GM18873 (cell line): ENCODE data around the gene DOCK3.
"Not testable (repeated sequence)": the region's sequence is repeated elsewhere in the genome, so short reads cannot be mapped to it uniquely, and the experiment has no call there.

Source experiments
- ATAC-seq: cut with Tn5 transposase; IDR thresholded peaks from one replicate; pipeline ENCODE4 v1.9.1; 2021; ENCODE audit warnings: mild to moderate bottlenecking, moderate library complexity, moderate number of reproducible peaks; ENCODE audit not compliant: unreplicated experiment, low FRiP score

DOCK3 gene

GRCh38 chr3:50786631-50787030 lies 111.9 kb downstream of the DOCK3 start:
- ATAC-seq: no peak

- ATAC-seq: not testable (repeated sequence)
These were observed 116.2 kb downstream of the DOCK3 start for GRCh38 chr3:50790894-50791293.

DNA sequence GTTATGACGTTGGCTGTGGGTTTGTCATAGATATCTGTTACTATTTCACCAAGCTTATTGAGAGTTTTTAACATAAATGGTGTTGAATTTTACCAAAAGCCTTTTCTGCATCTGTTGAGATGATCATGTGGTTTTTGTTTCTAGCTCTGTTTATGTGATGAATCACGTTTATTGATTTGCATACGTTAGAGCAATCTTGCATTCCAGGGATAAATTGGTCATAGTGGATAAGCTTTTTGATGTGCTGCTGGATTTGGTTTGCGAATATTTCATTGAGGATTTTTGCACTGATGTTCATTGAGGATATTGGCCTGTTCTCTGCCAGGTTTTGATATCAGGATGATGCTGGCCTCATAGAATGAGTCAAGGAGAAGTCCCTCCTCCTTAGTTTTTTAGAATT lies 117.8 kb downstream of the DOCK3 start:
- ATAC-seq: no peak

DNA sequence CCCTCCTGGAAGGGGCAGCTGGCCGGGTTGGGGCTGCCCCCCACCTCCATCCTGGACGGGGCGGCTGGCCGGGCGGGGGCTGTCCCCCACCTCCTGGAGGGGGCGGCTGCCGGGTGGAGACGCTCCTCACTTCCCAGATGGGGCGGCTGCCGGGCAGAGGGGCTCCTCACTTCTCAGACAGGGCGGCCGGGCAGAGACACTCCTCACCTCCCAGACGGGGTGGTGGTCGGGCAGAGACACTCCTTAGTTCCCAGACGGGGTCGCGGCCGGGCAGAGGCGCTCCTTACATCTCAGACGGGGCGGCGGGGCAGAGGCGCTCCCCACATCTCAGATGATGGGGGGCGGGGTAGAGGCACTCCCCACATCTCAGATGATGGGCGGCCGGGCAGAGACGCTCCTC lies 129.1 kb downstream of the DOCK3 start:
- not testable (repeated sequence) for ATAC-seq

- ATAC-seq: not testable (repeated sequence)
These were observed 129.6 kb downstream of the DOCK3 start for GRCh38 chr3:50804376-50804775.

- ATAC-seq: no peak
These were observed 130.6 kb downstream of the DOCK3 start for GRCh38 chr3:50805321-50805720.

DNA sequence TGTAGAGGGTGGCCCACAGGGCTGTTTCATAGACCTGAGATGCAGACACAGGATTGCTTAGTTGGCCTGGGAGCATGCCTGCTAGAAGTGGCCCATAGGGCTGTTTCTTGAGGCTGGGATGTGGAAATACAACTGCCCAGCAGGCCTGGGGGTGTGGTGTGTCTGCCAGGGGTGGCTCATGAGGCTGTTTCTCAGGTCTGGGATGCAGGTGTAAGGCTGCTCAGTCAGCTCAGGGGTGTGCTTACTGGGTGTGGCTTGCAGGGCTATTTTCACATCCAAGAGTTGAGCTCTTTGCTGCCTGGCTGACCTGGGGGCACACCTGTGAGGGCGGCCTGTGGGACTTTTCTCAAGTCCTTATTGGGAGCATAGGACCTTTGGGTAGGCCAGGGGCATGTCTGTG lies 131.3 kb downstream of the DOCK3 start:
- no peak for ATAC-seq

- no peak for ATAC-seq
These were observed 132.1 kb downstream of the DOCK3 start for GRCh38 chr3:50806806-50807205.

- no peak for ATAC-seq
These were observed 132.5 kb downstream of the DOCK3 start for GRCh38 chr3:50807266-50807665.

DNA sequence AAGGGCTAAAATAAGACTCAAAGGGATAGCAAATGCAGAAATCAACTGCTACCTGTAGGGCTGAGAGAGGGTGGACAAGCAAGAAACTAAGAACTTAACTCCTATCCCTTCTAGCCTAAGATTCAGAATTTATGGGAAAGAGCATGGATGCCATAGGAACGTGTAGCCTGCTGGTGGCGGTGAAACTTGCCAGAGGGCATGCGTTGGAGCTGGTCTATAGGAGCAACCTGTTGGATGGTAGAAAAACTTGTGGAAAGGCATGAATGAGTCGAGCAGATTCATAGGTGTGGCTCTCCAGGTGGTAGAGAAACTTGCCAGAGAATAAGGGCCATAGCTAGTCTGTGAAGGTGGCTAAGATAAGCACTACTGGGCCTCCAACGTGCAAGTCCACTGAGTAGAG lies 137.2 kb downstream of the DOCK3 start:
- ATAC-seq: no peak

- ATAC-seq: no peak
These were observed 141.1 kb downstream of the DOCK3 start for GRCh38 chr3:50815844-50816243.

GRCh38 chr3:50816894-50817293 lies 142.2 kb downstream of the DOCK3 start:
- ATAC-seq: no peak

- ATAC-seq: no peak
These were observed 143.2 kb downstream of the DOCK3 start for GRCh38 chr3:50817756-50818529.

DNA sequence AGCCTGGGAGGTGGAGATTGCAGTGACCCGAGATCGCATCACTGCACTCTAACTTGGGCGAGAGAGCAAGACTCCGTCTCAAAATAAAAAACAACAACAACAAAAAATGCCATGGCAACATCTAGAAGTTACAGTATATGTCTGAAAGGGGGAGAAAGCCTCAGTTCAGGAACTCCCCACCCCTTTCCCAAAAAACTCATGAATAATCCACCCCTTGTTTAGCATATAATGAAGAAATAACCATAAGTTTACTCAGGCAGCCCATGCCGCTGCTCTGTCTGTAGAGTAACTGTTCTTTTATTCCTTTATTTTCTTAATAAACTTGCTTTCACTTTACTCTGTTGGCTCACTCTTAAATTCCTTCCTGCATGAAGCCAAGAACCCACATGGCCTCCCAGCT lies 145.2 kb downstream of the DOCK3 start:
- no peak for ATAC-seq

DNA sequence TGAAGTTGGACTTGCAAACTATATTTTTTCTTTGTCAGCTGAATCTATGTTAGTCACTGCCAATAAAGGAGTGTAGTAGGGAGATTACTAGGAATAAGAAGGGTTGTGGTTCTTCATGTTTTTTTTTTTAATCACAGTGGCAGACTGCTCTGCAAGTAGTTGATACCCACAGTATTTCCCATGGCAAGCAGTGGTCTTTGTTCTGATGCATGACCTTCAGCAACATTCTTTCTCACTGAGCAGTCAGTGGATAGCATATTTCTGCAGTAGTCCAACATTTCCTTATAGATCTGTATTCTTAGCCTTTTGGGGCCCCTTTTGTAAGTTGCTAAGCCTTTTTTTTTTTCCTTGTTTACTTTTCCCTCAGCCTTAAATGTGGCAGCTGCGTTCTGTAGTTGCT lies 151.1 kb downstream of the DOCK3 start:
- ATAC-seq: no peak

- no peak for ATAC-seq
These were observed 155.7 kb downstream of the DOCK3 start for GRCh38 chr3:50830451-50830850.

DNA sequence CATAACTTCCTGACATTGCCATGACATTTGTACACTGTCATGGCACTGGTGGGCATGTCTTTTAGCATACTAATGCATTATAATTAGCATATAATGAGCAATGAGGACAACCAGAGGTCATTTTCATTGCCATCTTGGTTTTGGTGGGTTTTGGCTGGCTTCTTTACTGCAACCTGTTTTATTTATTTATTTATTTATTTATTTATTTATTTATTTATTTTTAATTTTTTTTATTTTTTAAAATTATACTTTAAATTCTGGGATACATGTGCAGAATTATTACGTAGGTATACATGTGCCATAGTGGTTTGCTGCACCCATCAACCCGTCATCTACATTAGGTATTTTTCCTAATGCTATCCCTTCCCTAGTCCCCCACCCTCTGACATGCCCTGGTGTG lies 156.3 kb downstream of the DOCK3 start:
- not testable (repeated sequence) for ATAC-seq

- ATAC-seq: no peak
These were observed 166.3 kb downstream of the DOCK3 start for GRCh38 chr3:50840983-50841489.

GRCh38 chr3:50848308-50848707 lies 173.6 kb downstream of the DOCK3 start:
- ATAC-seq: no peak

GRCh38 chr3:50850639-50851511 lies 176.1 kb downstream of the DOCK3 start:
- ATAC-seq: no peak

GRCh38 chr3:50853936-50854335 lies 179.2 kb downstream of the DOCK3 start:
- no peak for ATAC-seq
